CD4-positive, alpha-beta T cell treated with Interferon gamma for 1 hour (primary cell): ENCODE measurements around the gene SLC5A12.
"Not testable (repeated sequence)": the region's sequence is repeated elsewhere in the genome, so short reads cannot be mapped to it uniquely, and the experiment has no call there.

ENCODE experiments used
- DNase-seq: peaks from one replicate; pipeline ENCODE4 v3.0.0-alpha.2; 2020

The SLC5A12 gene

DNA sequence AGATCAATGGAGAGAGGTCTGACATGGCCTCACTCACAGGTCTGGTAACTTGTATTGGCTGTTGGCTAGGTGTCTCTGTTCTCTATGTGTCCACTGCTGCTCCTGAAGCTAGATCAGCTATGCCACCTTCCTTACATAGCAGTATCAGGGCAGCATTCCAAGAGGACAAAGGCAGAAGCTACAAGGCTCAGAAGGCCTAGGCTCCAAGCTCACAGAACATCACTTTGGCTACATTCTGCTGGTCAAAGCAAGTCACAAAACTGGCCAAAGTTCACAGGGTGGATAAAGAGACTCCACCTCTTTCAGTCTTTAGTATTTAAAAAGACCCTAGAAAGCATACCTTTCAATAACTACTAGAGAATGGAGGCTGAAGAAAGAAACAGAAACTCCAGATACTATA is 4.1 kb downstream of the SLC5A12 start:
- DNase-seq: no peak

DNA sequence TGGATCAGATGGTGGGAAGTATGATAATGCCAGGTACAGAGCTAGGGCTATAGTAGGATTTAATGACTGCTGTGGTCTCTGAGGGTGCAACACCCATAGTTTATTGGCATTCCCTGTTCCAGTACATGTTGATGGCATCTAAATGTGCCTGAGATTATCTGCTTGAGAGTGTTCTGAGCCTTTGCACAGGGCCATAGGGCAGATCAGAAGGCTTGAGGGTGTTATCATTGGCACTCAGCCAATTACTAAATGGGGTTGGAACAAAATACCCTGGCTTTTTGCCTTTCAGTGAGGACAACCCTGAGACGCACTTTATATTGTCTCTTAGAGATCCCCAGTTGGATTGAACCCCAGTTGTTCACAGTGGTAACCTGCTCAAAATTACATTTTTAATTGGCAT is 6.7 kb downstream of the SLC5A12 start:
- no peak for DNase-seq

DNA sequence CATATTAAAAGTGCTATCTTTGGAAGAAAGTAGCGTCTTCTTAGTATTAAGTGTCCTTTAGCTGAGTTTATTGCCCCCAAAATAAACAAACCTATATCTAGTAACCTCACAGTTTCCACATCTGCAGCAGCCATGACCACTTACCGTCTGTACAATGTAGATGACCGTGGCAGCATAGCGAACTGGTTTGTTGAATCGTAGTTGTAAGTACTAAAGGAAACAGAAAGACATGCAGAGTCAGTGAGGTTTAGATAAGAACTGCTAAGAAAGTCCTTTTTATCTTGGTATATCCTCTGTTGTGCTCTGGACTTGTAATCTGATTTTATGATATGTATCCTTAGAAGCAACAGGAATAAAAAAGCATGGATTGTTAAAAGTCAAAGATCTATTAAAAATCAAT is 9.4 kb downstream of the SLC5A12 start:
- no peak for DNase-seq

DNA sequence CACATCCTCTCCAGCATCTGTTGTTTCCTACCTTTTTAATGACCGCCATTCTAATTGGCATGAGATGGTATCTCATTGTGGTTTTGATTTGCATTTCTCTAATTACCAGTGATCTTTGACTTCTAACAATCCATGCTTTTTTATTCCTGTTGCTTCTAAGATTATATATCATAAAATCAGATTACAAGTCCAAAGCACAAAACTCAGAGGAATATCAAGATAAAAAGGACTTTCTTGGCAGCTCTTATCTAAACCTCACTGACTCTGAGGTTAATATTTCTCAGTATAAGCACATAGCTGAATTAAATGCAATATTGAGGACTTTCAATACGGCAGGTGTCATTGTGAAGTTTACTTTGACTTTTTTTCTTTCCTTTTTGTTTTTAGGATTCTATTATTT is 11.4 kb downstream of the SLC5A12 start:
- DNase-seq: no peak

DNA sequence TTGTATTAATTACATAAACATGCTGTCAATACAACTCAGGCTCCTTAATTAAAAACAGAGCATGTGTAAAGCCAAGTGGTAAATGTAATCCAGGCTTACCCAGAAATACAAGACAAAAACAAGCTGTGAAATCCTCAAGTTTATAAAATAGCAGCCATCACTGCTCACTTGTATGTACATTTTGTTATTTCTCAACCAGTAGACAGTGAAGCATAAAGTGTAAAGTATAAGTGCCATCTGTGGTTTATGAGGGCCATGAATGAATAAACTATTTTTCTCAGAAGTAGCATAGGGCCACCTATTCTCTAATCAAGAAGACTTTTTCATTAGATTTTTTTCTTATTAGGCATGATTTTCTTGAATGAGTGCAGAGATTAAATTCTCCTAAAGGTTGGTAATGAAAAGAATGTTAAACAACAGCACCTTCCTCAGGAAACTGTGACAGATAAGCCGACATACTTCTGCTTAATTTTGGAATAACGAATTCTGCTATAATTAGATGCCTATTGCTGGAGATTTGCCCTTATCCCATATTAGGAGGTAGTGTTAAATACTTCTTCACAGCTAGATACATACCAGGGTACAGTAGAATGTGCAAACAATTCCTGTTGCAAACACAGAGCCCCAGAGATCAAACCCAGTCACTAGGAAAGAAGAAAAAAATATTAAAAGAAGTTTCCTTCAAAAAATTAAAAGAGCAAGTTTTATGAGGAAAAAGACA is 13.0 kb downstream of the SLC5A12 start:
- no peak for DNase-seq

DNA sequence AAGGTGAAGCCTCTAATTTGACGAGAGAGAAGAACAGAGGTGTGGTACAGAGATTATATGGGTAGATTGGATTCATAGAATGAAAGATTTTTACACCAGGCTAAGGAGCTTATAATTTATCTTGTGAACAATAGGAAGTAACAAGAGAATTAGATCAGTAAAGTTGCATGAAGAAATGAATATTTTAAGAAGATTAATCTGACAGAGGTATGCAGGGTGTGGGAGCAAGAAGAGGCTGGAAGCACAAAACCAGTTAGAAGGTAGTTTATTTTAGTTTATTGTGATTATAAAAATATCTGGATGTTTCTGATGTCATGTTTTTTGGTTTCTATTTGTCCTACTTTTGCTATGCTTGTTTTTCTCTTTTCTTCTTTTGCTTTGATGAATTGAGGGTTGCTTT is 15.7 kb downstream of the SLC5A12 start:
- no peak for DNase-seq

DNA sequence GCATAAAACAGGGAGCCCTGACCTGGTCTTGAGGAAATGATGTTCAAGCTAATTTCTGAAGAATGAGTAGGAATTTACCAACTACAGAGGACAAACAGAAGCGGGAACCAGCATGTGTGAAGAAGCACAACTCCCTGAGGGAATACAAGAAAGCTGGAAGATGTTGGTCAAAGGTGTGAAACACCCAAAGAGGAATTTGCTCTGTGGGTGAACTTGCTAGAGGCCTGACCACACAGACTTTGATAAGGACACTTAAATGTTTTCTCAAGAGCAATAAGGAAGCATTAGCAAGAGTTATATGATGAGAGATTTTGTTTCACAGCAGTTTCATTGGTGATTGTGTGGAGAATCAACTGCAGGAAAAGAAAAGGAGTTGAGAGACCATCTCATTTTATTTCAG is 17.6 kb downstream of the SLC5A12 start:
- DNase-seq: no peak

DNA sequence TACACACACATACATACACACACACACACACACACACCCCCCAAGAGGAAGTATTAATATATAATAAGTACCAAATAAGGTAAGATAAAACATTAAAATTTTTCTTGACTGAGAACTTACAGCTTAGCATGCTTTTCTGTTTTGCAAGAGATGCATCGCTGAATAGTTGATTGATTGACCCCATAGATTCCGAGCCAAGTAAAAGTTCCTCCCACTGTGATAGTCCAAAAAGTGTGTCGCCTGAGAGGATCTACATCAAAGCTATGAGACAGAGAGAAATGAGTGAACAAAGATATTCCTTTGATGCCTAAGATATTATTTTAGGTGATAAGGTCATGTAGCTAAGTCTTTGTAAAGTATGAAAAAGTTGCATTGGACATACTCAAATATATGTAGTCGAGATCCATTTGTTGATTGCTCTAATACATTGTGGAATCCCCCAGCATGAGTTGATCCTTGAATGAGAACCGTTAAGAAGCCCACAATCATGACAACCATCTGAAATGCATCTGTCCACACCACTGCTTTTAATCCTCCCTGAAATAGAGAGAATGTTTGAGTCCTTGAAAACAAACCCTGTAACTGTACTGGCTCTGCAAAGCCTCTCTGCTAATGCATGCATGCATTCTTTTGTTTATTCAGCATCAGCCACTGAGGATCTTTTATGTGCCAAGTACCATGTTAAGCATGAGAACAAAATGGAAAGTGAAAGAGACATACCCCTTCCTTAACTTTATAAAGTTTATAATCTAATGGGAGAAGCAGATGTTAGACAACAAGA is 18.3 kb downstream of the SLC5A12 start:
- DNase-seq: no peak

DNA sequence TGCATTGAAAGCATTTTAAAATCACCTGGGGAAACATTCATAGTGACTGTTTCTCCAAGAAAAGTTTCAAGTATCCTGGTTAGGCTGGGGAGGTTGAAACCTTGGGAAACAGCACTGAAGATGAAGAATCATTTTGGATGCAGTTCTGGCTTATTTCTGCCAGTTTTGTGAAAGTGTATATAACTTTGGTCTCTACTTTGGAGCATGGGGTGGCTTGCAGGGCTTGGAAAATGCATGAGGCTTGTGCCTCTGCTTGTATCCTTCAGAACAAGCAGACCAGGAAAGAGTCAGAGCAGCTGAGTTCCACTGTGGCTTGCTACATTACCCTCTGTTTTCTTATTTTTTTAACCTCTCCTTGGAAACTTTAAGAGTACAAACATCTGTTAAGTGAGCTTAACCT is 19.5 kb downstream of the SLC5A12 start:
- no peak for DNase-seq

DNA sequence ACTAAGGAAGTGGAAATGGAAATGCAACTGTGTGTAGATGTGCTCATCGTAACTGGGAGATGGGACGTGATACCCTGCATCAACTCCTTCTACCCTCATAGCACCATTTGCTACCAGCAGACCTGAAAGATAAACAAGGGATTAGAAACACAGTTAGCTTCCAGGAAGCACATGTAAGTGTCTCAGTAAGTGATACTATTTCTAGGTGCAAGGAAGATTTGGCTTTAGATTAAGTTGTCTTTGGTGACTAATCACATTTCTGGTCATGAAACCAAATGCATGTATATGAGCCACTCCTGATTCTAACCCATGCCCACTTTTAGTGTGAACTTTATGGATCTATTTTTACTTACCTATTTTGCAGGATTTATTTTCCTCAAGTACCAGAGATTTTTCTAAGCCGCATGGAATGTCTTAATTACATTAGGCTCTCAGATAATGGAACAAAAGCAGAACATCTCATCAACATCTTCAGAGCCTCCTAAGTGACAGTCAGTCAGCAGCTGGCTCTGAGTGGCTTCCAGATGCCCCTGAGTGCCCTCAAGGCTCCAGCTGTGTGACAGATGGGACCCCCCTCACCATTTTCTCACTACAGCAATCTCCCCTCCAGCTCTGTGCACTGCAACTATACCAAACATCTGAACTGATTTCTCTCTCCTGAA is 21.2 kb downstream of the SLC5A12 start:
- no peak for DNase-seq

DNA sequence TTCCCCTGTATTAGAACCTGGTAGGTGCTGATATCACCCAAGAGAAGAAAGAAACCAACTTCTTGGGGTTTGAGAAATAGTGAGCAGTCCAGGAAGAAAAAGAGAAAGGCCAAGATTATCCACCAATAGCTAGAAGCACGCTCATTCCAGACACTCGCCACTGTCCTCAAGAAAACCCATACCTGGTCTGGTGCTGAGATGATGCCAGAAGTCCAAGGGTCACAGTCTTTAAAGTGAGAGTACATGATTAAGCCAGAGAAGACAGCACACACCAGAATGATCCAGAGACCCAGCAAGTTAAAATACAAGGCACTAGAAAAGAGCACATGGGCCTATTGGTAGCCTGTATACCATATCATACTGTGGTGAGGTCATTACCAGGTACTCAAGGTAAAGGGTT is 23.6 kb downstream of the SLC5A12 start:
- DNase-seq: no peak

DNA sequence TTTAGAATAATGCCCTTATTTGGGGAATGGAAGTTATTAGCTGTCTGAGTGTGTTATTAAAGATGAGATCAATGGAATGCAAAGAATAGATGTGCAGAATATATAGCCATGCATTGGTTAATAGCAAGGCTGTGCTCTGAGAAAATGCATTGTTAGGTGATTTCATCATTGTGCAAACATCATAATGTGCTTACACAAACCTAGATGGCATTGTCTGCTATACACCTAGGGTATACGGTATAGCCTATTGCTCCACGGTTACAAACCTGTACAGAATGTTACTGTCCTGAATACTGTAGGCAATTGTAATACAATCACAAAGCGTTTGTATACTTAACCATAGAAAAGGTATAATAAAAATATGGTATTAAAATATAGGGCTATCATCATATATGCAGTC is 25.5 kb downstream of the SLC5A12 start:
- DNase-seq: no peak

DNA sequence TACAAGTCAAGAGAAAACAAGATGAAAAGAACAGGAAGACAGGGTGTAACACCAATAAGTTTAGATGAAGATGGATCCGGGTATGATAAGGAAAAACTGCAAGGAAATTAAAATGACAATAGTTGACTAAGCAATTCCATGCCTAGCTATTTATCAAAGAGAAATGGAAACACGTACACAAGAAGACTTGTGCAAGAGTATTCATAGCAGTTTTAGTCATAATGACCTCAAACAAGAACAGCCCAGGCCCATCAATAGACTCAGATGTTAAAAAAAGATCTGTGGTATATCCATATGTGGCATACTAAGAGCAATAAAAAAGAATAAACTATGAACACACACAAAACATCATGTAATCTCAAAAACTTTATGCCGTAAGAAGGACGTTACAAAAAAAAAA is 33.2 kb downstream of the SLC5A12 start:
- DNase-seq: no peak

DNA sequence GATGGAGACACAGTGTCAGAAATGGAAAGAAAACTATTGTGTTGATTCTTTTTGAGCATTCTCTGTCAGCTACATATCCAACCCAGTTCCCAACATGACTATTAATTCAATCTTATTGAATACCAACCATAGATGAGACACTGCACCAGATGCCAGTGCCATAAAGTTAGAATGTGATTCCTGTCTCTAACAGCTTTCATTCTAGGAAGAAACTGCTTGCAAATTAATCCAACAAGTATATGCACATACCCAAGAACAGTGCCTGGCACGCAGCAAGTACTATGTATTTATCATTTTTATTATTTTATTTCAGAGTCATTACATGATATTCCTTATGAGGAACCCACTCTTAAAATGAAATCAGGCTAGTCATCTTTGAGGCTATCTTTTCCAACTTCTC is 34.5 kb downstream of the SLC5A12 start:
- DNase-seq: no peak

DNA sequence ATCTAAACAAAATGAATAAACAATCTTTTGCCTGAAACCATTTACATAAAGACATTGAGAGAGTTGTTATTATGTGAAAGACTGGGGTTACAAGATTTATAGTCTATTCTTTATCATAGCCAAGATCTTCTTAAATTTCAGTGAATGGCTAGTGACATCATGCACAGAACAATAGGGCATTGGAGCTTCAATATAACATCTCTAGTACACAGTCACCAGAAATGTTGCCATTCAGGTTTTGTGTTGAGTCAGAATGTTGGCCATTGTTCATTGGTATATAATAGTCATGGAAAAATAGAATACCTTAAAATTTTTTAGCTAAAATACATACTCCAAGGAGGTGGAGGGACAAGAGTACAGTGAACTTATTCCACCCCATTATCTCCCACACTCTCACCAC is 44.3 kb downstream of the SLC5A12 start:
- no peak for DNase-seq

DNA sequence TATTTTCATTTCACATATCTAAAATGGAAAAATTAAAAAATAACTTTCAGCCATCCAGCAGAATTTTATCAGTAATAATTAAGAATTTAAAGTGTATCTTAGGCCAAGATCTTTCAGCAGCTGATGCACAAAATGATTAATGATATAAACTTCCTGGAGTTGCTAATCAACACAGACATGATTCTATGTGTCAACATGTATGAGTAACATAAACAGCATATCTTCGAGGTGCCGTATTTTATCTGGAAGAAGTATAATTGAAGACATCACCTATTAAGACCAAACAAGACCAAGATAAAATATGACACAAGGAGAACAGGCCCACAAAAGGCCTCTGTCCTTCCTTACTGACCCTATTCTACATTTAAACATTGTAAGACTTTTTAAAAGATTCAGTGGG is 45.2 kb downstream of the SLC5A12 start:
- DNase-seq: no peak

DNA sequence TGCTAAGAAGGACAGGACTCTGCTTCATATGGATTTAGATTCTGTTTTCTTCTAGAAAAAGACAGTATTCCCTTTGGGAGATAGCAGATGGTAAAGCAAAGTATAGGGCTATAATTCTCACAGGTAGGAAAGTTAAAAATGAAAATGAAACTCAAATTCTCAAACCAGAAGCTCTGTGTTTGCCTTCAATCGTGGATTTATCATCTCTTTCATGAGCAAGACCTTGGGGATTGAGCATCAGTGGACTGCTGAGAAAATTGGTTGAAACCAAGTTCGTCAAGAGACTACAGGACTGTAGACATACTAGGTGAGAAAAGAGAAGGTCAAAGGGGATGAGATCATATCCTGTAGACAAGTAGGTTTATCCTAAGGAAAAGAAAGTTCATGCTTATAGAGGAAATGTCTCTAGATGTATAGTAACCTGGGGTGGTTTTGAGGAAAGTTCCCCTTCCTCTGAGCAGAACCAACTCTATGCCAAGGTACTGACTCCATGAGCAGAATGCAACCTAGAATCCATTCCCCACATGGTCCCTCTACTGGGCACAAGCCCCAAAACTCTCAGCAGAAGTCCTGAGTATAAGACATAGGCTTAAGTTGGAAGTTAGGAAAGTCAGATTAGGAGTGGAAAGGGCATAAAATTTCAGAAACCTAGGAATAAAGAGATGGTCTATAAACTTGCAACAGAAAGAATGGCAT is 46.5 kb downstream of the SLC5A12 start:
- no peak for DNase-seq

DNA sequence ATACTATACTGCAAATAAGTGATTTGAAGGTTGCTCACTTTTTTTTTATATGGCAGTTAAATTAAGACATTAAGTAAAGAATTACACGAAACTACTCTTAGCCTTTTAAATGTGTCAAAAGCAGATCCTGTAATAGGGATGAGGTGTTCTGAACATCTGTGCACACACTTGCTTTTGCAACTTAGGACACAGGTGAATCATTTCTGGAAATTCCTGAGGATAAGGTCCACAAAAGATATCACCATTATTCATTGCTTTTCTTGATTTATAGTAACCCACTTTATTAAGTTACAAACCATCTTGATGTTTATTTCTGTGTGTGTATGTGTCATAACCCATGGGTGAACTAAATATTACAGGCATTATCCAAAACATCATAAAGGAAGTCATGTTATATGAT is 55.9 kb downstream of the SLC5A12 start:
- DNase-seq: no peak

DNA sequence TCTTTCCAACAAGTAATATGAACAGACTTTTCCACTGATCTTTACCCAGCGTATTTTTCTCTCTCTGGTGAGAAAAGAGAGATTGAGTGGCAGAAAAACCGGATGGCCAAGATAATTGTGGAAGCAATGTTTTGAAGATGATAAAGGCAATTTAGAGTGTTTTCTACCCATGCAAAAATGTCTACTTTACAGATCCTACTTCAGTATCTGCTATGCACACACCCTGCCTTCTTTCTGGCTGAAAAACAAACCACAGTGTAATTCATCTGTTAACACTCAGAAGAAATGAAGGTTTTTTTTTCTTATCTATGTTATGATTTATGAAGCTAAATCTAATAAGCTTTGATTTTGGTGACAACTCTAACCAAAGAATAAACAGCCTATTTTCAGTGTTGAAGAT is 56.8 kb downstream of the SLC5A12 start:
- no peak for DNase-seq

DNA sequence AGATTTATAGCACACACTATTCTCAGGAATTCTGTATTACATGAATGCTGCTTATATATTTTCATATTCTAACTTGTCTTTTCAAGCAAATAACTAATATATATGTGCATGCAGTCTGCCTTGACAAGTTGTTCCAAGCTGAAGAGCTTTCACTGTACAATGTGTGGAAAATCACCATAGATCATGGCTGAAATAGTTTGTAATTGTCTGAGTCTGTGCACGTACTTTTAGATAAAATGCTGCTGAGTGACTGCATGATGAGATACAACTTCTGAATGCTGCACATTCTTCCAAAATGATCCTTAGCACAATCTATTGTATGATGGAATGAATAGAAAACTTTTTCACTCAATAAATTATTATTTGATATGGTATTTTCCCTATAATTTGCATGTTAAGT is 58.9 kb downstream of the SLC5A12 start:
- DNase-seq: no peak

DNA sequence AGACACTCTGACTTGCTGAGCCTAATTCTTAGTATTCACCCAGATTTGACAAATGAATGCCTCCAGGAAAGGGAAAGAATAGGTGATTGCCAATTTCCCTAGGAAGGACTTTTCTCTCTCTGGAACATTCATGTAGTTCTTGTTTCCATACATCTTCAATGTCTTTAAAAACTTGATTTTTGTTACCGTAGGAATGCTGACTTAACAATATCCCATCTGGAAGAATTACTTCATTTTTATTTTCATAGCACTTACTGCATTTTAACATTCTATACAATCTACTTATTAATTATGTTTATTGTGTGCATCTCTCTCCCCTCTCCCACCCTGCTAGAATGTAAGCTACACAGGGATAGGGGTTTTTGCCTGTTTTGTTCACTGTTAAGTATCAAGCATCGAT is 66.6 kb downstream of the SLC5A12 start:
- DNase-seq: no peak

DNA sequence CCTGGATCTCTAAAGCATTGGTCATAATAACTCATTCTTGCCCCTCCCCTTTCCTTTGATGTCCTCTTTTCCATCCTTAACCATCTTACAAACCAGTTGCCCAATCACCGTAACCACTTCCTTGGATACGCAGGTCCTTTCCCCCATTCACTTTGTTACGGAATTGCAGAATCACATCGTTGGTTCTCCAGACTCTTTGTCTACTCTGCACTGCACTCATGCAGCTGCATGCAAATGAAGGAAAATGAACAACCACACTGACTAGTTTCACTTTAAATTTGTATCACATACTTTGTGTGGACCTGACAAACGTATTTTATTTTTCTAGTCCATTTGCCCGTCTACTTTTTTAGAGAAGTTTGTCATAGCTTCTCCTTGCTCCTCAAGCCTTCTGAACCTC is 69.9 kb downstream of the SLC5A12 start:
- DNase-seq: no peak

DNA sequence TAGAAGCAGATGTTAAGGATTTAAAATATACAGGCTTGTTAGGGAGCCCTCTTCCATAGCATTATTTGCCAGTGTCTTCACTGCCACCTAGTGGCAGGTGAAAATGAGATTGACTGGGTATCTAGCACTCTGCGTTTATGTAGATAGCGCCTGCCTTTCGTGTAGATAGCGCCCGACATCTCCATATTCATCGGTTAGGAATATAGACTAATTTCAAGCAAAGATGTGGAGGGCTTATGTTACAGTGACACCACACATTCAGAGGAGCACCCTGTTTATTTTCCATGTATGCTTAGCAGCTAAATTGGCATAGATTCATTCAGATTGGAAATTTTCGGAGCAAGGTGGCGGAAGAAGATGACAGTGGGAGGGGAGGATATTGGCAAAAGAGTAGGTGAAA is 72.0 kb downstream of the SLC5A12 start:
- no peak for DNase-seq

DNA sequence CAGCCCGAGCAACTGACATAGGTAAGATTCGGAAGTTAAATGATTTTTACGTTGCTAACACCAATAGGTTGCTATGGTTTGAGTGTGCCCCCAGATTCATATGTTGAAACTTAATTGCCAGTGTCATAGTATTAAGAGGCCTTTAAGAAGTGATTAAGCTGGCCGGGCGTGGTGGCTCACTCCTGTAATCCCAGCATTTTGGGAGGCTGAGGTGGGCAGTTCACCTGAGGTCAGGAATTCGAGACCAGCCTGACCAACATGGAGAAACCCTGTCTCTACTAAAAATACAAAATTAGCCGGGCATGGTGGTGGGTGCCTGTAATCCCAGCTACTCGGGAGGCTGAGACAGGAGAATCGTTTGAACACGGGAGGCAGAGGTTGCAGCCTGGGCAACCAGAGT is 78.5 kb downstream of the SLC5A12 start:
- not testable (repeated sequence) for DNase-seq
